K562 (cell line): ENCODE results near the gene PAX2.

Experiments used
- CTCF ChIP-seq, 3 experiments: IDR thresholded peaks in 2 of 3; conservative IDR thresholded peaks in 1 of 3; 2 replicates each; pipeline ENCODE4 v1.5.1; 2011 to 2012; ENCODE audit warnings: low read length in 3 of 3, mild to moderate bottlenecking in 3 of 3, control low read depth in 2 of 3, improper control_type of control experiment in 1 of 3, inconsistent platforms in 1 of 3, low read depth in 1 of 3, mixed read lengths in 1 of 3, moderate library complexity in 1 of 3; ENCODE audit not compliant: insufficient read depth in 2 of 3
- MLX ChIP-seq, 2 experiments: fragments of 450-650 bp in 1 of 2; sonication (generic) in 1 of 2; formaldehyde crosslinking; conservative IDR thresholded peaks; 2 replicates each; pipeline versions ENCODE4 v1.4.0 to v1.8.1; 2020 to 2022; ENCODE audit warnings: mild to moderate bottlenecking in 1 of 2, missing genetic modification reagents in 1 of 2
- ZBTB26 ChIP-seq: fragments of 450-650 bp; formaldehyde crosslinking; IDR thresholded peaks from 2 replicates; pipeline ENCODE4 v1.4.0; 2022; ENCODE audit warnings: missing genetic modification characterization
- ZNF316 ChIP-seq: fragments of 450-650 bp; IDR thresholded peaks from 2 replicates; pipeline ENCODE4 v1.6.1; 2016

- TF ChIP-seq CTCF (IDR thresholded peaks at IDR 0.05 in 2 of 3, conservative IDR thresholded peaks at IDR 0.05 in 1 of 3; ENCODE audit: insufficient read depth in 2 of 3, low read depth in 1 of 3, low read length in 3 of 3): no peak
- TF ChIP-seq ZNF316: no peak
- no peak for TF ChIP-seq ZBTB26 (CRISPR knock-in tag)
- no peak for TF ChIP-seq MLX (CRISPR knock-in tag; conservative IDR thresholded peaks at IDR 0.05)
Measured at GRCh38 chr10:100873827-100874326, 128.5 kb downstream of the PAX2 start.
